RWPE2 (cell line): ENCODE results near the gene FHOD3.

Experiments used
- ATAC-seq: fragments of 200-7000 bp; cut with Tn5 transposase; 3 replicates; pipeline ENCODE4 v1.9.1; 2021; ENCODE audit warnings: low read depth
- DNase-seq: peaks from one replicate; pipeline ENCODE4 v3.0.0-alpha.2; 2020; ENCODE audit warnings: low spot score
- H3K27ac ChIP-seq: fragments of 450-650 bp; 2 replicates; pipeline ENCODE4 v1.5.1; 2017; ENCODE audit warnings: mild to moderate bottlenecking; ENCODE audit not compliant: poor library complexity, severe bottlenecking
- H3K27me3 ChIP-seq: fragments of 250-450 bp; sonication (Bioruptor Pico); 2 replicates; pipeline ENCODE4 v1.5.1; 2021; ENCODE audit warnings: mild to moderate bottlenecking, moderate library complexity; ENCODE audit not compliant: insufficient read depth, poor library complexity, severe bottlenecking
- H3K36me3 ChIP-seq: fragments of 250-450 bp; sonication (Bioruptor Pico); 2 replicates; pipeline ENCODE4 v1.5.1; 2020; ENCODE audit warnings: low read depth, mild to moderate bottlenecking, moderate library complexity
- H3K4me1 ChIP-seq: fragments of 250-450 bp; sonication (Bioruptor Pico); 2 replicates; pipeline ENCODE4 v1.5.1; 2021; ENCODE audit warnings: mild to moderate bottlenecking, moderate library complexity; ENCODE audit not compliant: insufficient read depth, poor library complexity, severe bottlenecking
- H3K4me3 ChIP-seq: fragments of 250-450 bp; sonication (Bioruptor Pico); 2 replicates; pipeline ENCODE4 v1.5.1; 2021; ENCODE audit warnings: mild to moderate bottlenecking, moderate library complexity; ENCODE audit not compliant: severe bottlenecking
- H3K9me3 ChIP-seq: fragments of 250-450 bp; sonication (Bioruptor Pico); 2 replicates; pipeline ENCODE4 v1.5.1; 2021; ENCODE audit warnings: mild to moderate bottlenecking, moderate library complexity; ENCODE audit not compliant: severe bottlenecking
- TF ChIP-seq, protein P1 (sequence below): fragments of 450-650 bp; IDR thresholded peaks from one replicate; pipeline ENCODE4 v1.5.1; 2017; ENCODE audit warnings: mild to moderate bottlenecking, moderate library complexity; ENCODE audit not compliant: poor library complexity, severe bottlenecking

The FHOD3 gene

GRCh38 chr18:36527740-36528455 lies 230.4 kb downstream of the FHOD3 start:
- Histone ChIP-seq H3K27ac (no peak overlapping the region), H3K27me3 (no peaks in the 10 kb centered on the region), H3K9me3 (no peaks in the 10 kb centered on the region), H3K4me1 (no peaks in the 10 kb centered on the region), H3K4me3 (no peak overlapping the region), H3K36me3 (no peaks in the 10 kb centered on the region)
- TF ChIP-seq, protein P1, sequence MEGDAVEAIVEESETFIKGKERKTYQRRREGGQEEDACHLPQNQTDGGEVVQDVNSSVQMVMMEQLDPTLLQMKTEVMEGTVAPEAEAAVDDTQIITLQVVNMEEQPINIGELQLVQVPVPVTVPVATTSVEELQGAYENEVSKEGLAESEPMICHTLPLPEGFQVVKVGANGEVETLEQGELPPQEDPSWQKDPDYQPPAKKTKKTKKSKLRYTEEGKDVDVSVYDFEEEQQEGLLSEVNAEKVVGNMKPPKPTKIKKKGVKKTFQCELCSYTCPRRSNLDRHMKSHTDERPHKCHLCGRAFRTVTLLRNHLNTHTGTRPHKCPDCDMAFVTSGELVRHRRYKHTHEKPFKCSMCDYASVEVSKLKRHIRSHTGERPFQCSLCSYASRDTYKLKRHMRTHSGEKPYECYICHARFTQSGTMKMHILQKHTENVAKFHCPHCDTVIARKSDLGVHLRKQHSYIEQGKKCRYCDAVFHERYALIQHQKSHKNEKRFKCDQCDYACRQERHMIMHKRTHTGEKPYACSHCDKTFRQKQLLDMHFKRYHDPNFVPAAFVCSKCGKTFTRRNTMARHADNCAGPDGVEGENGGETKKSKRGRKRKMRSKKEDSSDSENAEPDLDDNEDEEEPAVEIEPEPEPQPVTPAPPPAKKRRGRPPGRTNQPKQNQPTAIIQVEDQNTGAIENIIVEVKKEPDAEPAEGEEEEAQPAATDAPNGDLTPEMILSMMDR: no peak
- no peak for DNase-seq
- ATAC-seq: no peak

DNA sequence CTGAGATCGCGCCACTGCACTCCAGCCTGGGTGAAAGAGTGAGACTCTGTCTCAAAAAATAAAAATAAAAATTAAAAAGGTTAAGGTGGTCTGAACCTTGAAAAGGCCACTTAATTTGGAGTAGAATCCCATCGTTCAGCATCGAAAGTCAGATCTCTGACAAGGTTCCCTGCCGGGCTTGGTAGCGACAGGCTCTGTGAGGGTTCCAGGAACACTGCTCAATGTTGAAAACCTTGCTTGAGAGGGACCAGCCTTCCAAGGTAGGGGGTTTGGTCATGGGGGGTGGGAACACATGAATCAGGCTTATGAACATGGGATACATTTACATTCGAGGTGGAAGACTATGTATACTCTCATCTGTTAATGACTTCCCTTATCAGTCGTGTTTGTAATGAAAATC lies 232.2 kb downstream of the FHOD3 start:
- Histone ChIP-seq H3K36me3 (no peaks in the 10 kb centered on the region), H3K27me3 (no peaks in the 10 kb centered on the region), H3K4me1 (no peaks in the 10 kb centered on the region), H3K27ac (no peak overlapping the region), H3K9me3 (no peaks in the 10 kb centered on the region), H3K4me3 (no peak overlapping the region)
- ATAC-seq (no peak), DNase-seq (no peak)
- TF ChIP-seq, protein P1: no peak

DNA sequence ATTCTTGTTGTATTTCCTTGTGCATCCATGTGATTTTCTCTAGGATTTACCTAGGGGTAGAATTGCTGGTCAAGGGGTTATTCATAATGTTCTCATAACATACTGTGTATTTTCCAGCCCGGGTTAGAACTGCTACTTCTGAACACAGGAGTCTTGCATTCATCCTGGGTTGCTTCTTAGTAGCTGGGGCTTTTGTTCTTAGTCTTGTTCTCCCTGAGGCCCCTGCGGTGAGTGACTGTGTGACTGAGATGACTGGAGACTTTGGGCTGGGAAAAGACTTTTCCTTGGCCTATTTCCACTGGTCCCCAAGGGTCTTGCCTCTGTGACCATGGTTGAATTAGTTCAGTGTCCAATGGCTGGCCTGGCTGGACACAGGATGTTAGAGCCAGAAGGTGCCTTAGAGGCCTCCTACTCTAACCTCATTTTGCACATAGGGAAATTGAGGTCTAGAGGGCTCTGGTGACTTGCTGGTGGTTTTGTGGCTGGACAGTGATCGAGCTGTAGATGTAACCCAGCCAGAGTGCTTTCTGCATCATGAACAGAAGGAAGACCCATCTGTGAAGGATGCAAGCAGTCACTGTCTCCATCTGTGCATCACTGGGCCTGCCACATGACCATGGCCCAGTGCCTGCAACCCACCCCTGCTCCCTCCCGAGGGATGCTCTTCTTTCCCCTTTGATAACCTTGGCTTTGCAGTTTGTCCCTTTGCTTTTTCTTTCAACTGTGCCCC lies 233.3 kb downstream of the FHOD3 start:
- no peaks in the 10 kb centered on the region for H3K27me3 ChIP-seq
- ATAC-seq: no peak
- no peaks in the 10 kb centered on the region for H3K9me3 ChIP-seq
- no peaks in the 10 kb centered on the region for H3K4me1 ChIP-seq
- DNase-seq: no peak
- H3K36me3 ChIP-seq: no peaks in the 10 kb centered on the region
- TF ChIP-seq, protein P1: no peak
- no peak overlapping the region for H3K27ac ChIP-seq
- H3K4me3 ChIP-seq: no peak overlapping the region

- no peak for ATAC-seq
- Histone ChIP-seq H3K27ac (no peak overlapping the region), H3K27me3 (no peaks in the 10 kb centered on the region), H3K4me1 (no peaks in the 10 kb centered on the region), H3K9me3 (no peaks in the 10 kb centered on the region), H3K36me3 (no peaks in the 10 kb centered on the region), H3K4me3 (no peak overlapping the region)
- TF ChIP-seq, protein P1: no peak
- DNase-seq: no peak
Observed at GRCh38 chr18:36531636-36532035, 234.1 kb downstream of the FHOD3 start.

GRCh38 chr18:36532394-36532793 lies 234.9 kb downstream of the FHOD3 start:
- no peak overlapping the region for H3K4me3 ChIP-seq
- no peaks in the 10 kb centered on the region for H3K36me3 ChIP-seq
- TF ChIP-seq, protein P1: no peak
- no peaks in the 10 kb centered on the region for H3K9me3 ChIP-seq
- H3K27ac ChIP-seq: no peak overlapping the region
- H3K27me3 ChIP-seq: no peaks in the 10 kb centered on the region
- no peaks in the 10 kb centered on the region for H3K4me1 ChIP-seq
- ATAC-seq: peak; percentile 25; the same call in 1 of the 3 replicates
- no peak for DNase-seq
